IMR-90 (cell line): ENCODE measurements around the gene RFT1.

Experiments
- BHLHE40 ChIP-seq: fragments of 150-350 bp; IDR thresholded peaks from 2 replicates; pipeline ENCODE4 v1.6.1; 2016; ENCODE audit warnings: mild to moderate bottlenecking, low read depth, low read length
- CEBPB ChIP-seq: IDR thresholded peaks from 2 replicates; pipeline ENCODE4 v1.6.1; 2012; ENCODE audit warnings: low read depth, low read length, improper control_type of control experiment
- CHD1 ChIP-seq: IDR thresholded peaks from 2 replicates; pipeline ENCODE4 v1.6.1; 2012; ENCODE audit warnings: low read depth, low read length, improper control_type of control experiment
- CTCF ChIP-seq: conservative IDR thresholded peaks from 2 replicates; pipeline ENCODE4 v1.5.1; 2012; ENCODE audit warnings: mild to moderate bottlenecking, low read depth, low read length, improper control_type of control experiment
- ELK1 ChIP-seq: fragments of 150-350 bp; IDR thresholded peaks from 2 replicates; pipeline ENCODE4 v1.6.1; 2016; ENCODE audit warnings: low read depth, mild to moderate bottlenecking, low read length, moderate library complexity, borderline replicate concordance
- FOS ChIP-seq: fragments of 150-350 bp; IDR thresholded peaks from 2 replicates; pipeline ENCODE4 v1.6.1; 2016; ENCODE audit warnings: low read depth, low read length
- MAFK ChIP-seq: IDR thresholded peaks from 2 replicates; pipeline ENCODE4 v1.6.1; 2012; ENCODE audit warnings: low read depth, low read length, improper control_type of control experiment
- MAZ ChIP-seq: IDR thresholded peaks from 2 replicates; pipeline ENCODE4 v1.6.1; 2012; ENCODE audit warnings: low read depth, mild to moderate bottlenecking, low read length, improper control_type of control experiment, moderate library complexity, borderline replicate concordance
- MXI1 ChIP-seq: IDR thresholded peaks from 2 replicates; pipeline ENCODE4 v1.6.1; 2012; ENCODE audit warnings: low read depth, mild to moderate bottlenecking, low read length, moderate library complexity, borderline replicate concordance
- POLR2A ChIP-seq: IDR thresholded peaks from 2 replicates; pipeline ENCODE4 v1.6.1; 2012; ENCODE audit warnings: mild to moderate bottlenecking, low read depth, low read length
- RAD21 ChIP-seq: IDR thresholded peaks from 2 replicates; pipeline ENCODE4 v1.6.1; 2012; ENCODE audit warnings: low read length, improper control_type of control experiment
- RFX5 ChIP-seq: IDR thresholded peaks from 2 replicates; pipeline ENCODE4 v1.8.0; 2012; ENCODE audit warnings: low read depth, mild to moderate bottlenecking, low read length, moderate library complexity
- USF2 ChIP-seq: fragments of 150-350 bp; IDR thresholded peaks from 2 replicates; pipeline ENCODE4 v1.6.1; 2017; ENCODE audit warnings: mild to moderate bottlenecking, antibody characterized with exemption, low read length, low read depth

- TF ChIP-seq USF2 (no peak), FOS (no peak), CTCF (no peak), POLR2A (no peak), CHD1 (no peak), ELK1 (no peak), BHLHE40 (no peak), MXI1 (no peak), RAD21 (no peak), MAZ (no peak), MAFK (no peak), CEBPB (peak; percentile 45; the same call in 1 of the 2 replicates), RFX5 (no peak)
Observed at GRCh38 chr3:53139906-53140846, 9.9 kb upstream of the RFT1 start.
